Liver (tissue), 9 donors: ENCODE results near the gene SRC. TPM values are rescaled to one million over a fixed set of nuclear protein-coding genes. Genes with fewer than 3 reads are reported as not detected.

Experiments
- DNase-seq: peaks from one replicate; pipeline ENCODE4 v3.0.0-alpha.2; 2017; ENCODE audit warnings: low spot score
- H3K27ac ChIP-seq, 2 donors: one replicate each; pipeline ENCODE4 v1.7.0; 2013; ENCODE audit warnings: inconsistent platforms in 2 of 2, low read length in 2 of 2, control low read depth in 1 of 2, low read depth in 1 of 2, mild to moderate bottlenecking in 1 of 2
- H3K27me3 ChIP-seq, 4 donors: one replicate each; pipeline versions ENCODE4 v1.6.1 to v1.7.0; 2013; ENCODE audit warnings: low read length in 3 of 4, inconsistent platforms in 1 of 4, mild to moderate bottlenecking in 1 of 4, moderate library complexity in 1 of 4; ENCODE audit not compliant: control insufficient read depth in 4 of 4, insufficient read depth in 4 of 4
- H3K36me3 ChIP-seq, 4 donors: one replicate each; pipeline versions ENCODE4 v1.6.1 to v1.7.0; 2013; ENCODE audit warnings: low read length in 3 of 4, mild to moderate bottlenecking in 3 of 4, low read depth in 1 of 4, moderate library complexity in 1 of 4; ENCODE audit not compliant: control insufficient read depth in 4 of 4, insufficient read depth in 3 of 4
- H3K4me1 ChIP-seq, 4 donors: one replicate each; pipeline versions ENCODE4 v1.6.1 to v1.7.0; 2013; ENCODE audit warnings: low read length in 3 of 4, mild to moderate bottlenecking in 3 of 4, moderate library complexity in 1 of 4; ENCODE audit not compliant: control insufficient read depth in 4 of 4, insufficient read depth in 4 of 4
- H3K4me3 ChIP-seq, 3 donors: one replicate each; pipeline versions ENCODE4 v1.6.1 to v1.7.0; 2013; ENCODE audit warnings: low read length in 3 of 3, control low read depth in 1 of 3, low read depth in 1 of 3, mild to moderate bottlenecking in 1 of 3
- H3K9ac ChIP-seq, 2 donors: one replicate each; pipeline ENCODE4 v1.7.0; 2013; ENCODE audit warnings: low read length in 2 of 2, mild to moderate bottlenecking in 2 of 2, moderate library complexity in 2 of 2, control low read depth in 1 of 2, low read depth in 1 of 2
- H3K9me3 ChIP-seq, 4 donors: one replicate each; pipeline versions ENCODE4 v1.6.1 to v1.7.0; 2013; ENCODE audit warnings: low read length in 3 of 4; ENCODE audit not compliant: control insufficient read depth in 4 of 4
- ATF3 ChIP-seq: IDR thresholded peaks from 2 replicates; pipeline ENCODE4 v1.6.1; 2016; ENCODE audit warnings: antibody characterized with exemption
- EGR1 ChIP-seq, 2 donors: IDR thresholded peaks; 2 replicates each; pipeline ENCODE4 v1.6.1; 2016 to 2018; ENCODE audit warnings: antibody characterized with exemption in 2 of 2, low read depth in 2 of 2
- FOXA1 ChIP-seq: IDR thresholded peaks from 2 replicates; pipeline ENCODE4 v1.6.1; 2016; ENCODE audit warnings: antibody characterized with exemption
- FOXA2 ChIP-seq: IDR thresholded peaks from 2 replicates; pipeline ENCODE4 v1.6.1; 2016; ENCODE audit warnings: antibody characterized with exemption
- GABPA ChIP-seq, 2 donors: IDR thresholded peaks in 1 of 2; conservative IDR thresholded peaks in 1 of 2; 2 replicates each; pipeline ENCODE4 v1.6.1; 2016; ENCODE audit warnings: antibody characterized with exemption in 2 of 2, mild to moderate bottlenecking in 1 of 2, moderate library complexity in 1 of 2
- HNF4A ChIP-seq, 2 donors: conservative IDR thresholded peaks; 2 replicates each; pipeline ENCODE4 v1.6.1; 2016; ENCODE audit warnings: antibody characterized with exemption in 2 of 2, mild to moderate bottlenecking in 2 of 2
- HNF4G ChIP-seq: IDR thresholded peaks from 2 replicates; pipeline ENCODE4 v1.6.1; 2016; ENCODE audit warnings: antibody characterized with exemption
- JUND ChIP-seq, 2 donors: IDR thresholded peaks; 2 replicates each; pipeline ENCODE4 v1.6.1; 2016; ENCODE audit warnings: antibody characterized with exemption in 2 of 2
- NR2F2 ChIP-seq: IDR thresholded peaks from 2 replicates; pipeline ENCODE4 v1.6.1; 2016; ENCODE audit warnings: antibody characterized with exemption
- RAD21 ChIP-seq, 2 donors: IDR thresholded peaks; 2 replicates each; pipeline ENCODE4 v1.6.1; 2016; ENCODE audit warnings: antibody characterized with exemption in 2 of 2, mild to moderate bottlenecking in 2 of 2
- RXRA ChIP-seq, 2 donors: IDR thresholded peaks; 2 replicates each; pipeline ENCODE4 v1.6.1; 2017 to 2018; ENCODE audit warnings: antibody characterized with exemption in 2 of 2, mild to moderate bottlenecking in 1 of 2
- SP1 ChIP-seq: IDR thresholded peaks from 2 replicates; pipeline ENCODE4 v1.6.1; 2018; ENCODE audit warnings: antibody characterized with exemption, mild to moderate bottlenecking
- TAF1 ChIP-seq: conservative IDR thresholded peaks from 2 replicates; pipeline ENCODE4 v1.6.1; 2016; ENCODE audit warnings: antibody characterized with exemption, mild to moderate bottlenecking
- YY1 ChIP-seq: IDR thresholded peaks from 2 replicates; pipeline ENCODE4 v1.6.1; 2016; ENCODE audit warnings: antibody characterized with exemption, mild to moderate bottlenecking
- ZBTB33 ChIP-seq: IDR thresholded peaks from 2 replicates; pipeline ENCODE4 v1.6.1; 2016; ENCODE audit warnings: antibody characterized with exemption
- WGBS: extraction: QIAGEN DNeasy Blood & Tissue Kit; methylation state at CpG from one replicate; pipeline ENCODE4 v1.1.7; 2013; 5-methylcytosine and 5-hydroxymethylcytosine counted together
- polyA plus RNA-seq, 2 donors: library from polyadenylated mRNA; stranded (reverse) in 1 of 2; unstranded in 1 of 2; fragments of 200-250 nt in 1 of 2; fragments of >200 nt in 1 of 2; fragmentation: Nextera tagmentation in 1 of 2; extraction: Ambion mirVana in 1 of 2; gene quantifications; one replicate each; pipeline versions ENCODE4 v1.2.1 to v1.2.3, GENCODE V29; 2013 to 2015
- total RNA-seq, 2 donors: library from RNA; depleted of rRNA; stranded (reverse); fragments of >200 nt; gene quantifications; one replicate each; pipeline ENCODE4 v1.2.3, GENCODE V29; 2014
- TF ChIP-seq, protein P1 (sequence below): IDR thresholded peaks from 2 replicates; pipeline ENCODE4 v1.6.1; 2016; ENCODE audit warnings: antibody characterized with exemption, mild to moderate bottlenecking
- TF ChIP-seq, protein P2 (sequence below): fragments of 150-350 bp; IDR thresholded peaks from 2 replicates; pipeline ENCODE4 v1.5.1; 2017; ENCODE audit warnings: improper control_type of control experiment, low read depth, low read length; ENCODE audit not compliant: missing input control
- TF ChIP-seq, protein P3 (sequence below): IDR thresholded peaks from 2 replicates; pipeline ENCODE4 v1.6.1; 2016; ENCODE audit warnings: antibody characterized with exemption
- donor health status: healthy.
- donor health status: healthy.
- donor health status: healthy.
- donor health status: healthy.
- donor health status: healthy.

Gene SRC
- total and polyA plus RNA-seq, 4 donors, result 3.3 to 21.2 (median 5.4) TPM

DNA sequence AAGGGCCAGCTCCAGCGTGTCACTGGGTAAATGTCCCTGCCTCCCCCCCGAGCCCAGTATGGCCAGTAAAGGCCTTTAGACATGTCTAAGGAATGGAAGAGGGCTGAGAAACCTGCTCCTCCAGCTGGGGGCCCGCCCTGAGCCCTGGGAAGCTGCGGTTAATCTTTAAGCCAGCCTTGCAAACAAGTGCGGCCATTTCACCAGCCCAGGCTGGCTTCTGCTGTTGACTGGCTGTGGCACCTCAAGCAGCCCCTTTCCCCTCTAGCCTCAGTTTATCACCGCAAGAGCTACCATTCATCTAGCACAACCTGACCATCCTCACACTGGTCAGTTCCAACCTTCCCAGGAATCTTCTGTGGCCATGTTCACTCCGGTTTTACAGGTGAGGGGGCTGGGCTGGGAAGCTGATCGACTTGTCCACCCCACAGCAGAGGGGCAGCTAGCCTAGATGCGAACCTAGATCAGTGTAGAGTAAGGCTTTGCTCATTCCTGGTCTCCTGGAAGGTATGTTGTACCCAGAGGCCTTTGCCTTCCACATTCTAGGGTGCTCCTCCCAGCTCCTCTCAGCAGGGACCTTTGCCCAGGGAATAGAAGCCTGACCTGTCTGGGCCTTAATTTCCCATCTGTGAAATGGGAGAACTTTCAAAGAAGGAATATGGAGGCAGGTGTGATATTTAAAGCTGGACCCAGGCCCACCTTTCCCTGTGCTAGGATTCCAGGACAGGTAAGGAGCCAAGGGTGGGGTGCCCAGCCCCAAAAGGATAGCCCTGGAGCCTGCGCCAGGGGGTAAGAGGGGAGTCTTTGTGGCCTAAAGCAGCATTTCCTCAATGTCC, 1.2 kb upstream of the SRC start:
- no peak overlapping the region for H3K4me3 ChIP-seq
- WGBS, result 54% methylated on average over 10 of the region's 10 CpGs
- H3K36me3 ChIP-seq, result no peaks in the 10 kb centered on the region
- peak; percentile 36 for DNase-seq
- peaks cover 4 to 14% (median 8%) of the 10 kb centered on the region in 4 donors for H3K4me1 ChIP-seq
- H3K9me3 ChIP-seq, result no peaks in the 10 kb centered on the region
- TF ChIP-seq RXRA (IDR thresholded peaks at IDR 0.05) (no peak), EGR1 (IDR thresholded peaks at IDR 0.05; ENCODE audit: low read depth in 2 of 2) (no peak), HNF4A (conservative IDR thresholded peaks at IDR 0.05) (peak in 1 of 2 donors; percentile 21), HNF4G (no peak), FOXA2 (no peak), ATF3 (no peak), TAF1 (no peak), YY1 (peak; percentile 50), NR2F2 (no peak), JUND (IDR thresholded peaks at IDR 0.05) (no peak)
- TF ChIP-seq, protein P1, sequence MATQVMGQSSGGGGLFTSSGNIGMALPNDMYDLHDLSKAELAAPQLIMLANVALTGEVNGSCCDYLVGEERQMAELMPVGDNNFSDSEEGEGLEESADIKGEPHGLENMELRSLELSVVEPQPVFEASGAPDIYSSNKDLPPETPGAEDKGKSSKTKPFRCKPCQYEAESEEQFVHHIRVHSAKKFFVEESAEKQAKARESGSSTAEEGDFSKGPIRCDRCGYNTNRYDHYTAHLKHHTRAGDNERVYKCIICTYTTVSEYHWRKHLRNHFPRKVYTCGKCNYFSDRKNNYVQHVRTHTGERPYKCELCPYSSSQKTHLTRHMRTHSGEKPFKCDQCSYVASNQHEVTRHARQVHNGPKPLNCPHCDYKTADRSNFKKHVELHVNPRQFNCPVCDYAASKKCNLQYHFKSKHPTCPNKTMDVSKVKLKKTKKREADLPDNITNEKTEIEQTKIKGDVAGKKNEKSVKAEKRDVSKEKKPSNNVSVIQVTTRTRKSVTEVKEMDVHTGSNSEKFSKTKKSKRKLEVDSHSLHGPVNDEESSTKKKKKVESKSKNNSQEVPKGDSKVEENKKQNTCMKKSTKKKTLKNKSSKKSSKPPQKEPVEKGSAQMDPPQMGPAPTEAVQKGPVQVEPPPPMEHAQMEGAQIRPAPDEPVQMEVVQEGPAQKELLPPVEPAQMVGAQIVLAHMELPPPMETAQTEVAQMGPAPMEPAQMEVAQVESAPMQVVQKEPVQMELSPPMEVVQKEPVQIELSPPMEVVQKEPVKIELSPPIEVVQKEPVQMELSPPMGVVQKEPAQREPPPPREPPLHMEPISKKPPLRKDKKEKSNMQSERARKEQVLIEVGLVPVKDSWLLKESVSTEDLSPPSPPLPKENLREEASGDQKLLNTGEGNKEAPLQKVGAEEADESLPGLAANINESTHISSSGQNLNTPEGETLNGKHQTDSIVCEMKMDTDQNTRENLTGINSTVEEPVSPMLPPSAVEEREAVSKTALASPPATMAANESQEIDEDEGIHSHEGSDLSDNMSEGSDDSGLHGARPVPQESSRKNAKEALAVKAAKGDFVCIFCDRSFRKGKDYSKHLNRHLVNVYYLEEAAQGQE, result no peak
- H3K27me3 ChIP-seq, result no peaks in the 10 kb centered on the region
- H3K27ac ChIP-seq, result no peak overlapping the region
- H3K9ac ChIP-seq, result no peak overlapping the region

DNA sequence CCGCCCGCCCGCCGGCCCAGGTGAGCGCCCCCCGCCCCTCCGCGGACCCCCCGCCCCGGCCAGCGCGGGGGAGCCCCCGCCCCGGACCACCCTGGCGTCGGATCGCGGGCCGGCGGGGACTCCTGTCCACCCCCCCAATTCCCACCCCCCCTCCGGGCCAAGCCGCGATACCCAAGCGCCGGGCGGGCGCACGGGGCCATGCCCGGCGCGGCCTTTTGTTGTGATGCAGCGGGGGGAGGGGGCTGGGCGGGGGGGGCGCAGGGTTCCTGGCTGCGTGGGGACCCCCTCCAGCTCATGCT, 245 bp downstream of the SRC start:
- TF ChIP-seq ZBTB33, result no peak
- no peak for TF ChIP-seq YY1
- no peak for TF ChIP-seq FOXA1
- TF ChIP-seq RAD21 (IDR thresholded peaks at IDR 0.05), result no peak
- TF ChIP-seq, protein P2, sequence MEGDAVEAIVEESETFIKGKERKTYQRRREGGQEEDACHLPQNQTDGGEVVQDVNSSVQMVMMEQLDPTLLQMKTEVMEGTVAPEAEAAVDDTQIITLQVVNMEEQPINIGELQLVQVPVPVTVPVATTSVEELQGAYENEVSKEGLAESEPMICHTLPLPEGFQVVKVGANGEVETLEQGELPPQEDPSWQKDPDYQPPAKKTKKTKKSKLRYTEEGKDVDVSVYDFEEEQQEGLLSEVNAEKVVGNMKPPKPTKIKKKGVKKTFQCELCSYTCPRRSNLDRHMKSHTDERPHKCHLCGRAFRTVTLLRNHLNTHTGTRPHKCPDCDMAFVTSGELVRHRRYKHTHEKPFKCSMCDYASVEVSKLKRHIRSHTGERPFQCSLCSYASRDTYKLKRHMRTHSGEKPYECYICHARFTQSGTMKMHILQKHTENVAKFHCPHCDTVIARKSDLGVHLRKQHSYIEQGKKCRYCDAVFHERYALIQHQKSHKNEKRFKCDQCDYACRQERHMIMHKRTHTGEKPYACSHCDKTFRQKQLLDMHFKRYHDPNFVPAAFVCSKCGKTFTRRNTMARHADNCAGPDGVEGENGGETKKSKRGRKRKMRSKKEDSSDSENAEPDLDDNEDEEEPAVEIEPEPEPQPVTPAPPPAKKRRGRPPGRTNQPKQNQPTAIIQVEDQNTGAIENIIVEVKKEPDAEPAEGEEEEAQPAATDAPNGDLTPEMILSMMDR, result no peak
- TF ChIP-seq RXRA (IDR thresholded peaks at IDR 0.05), result no peak
- no peak for TF ChIP-seq GABPA (IDR thresholded peaks at IDR 0.05 in 1 of 2, conservative IDR thresholded peaks at IDR 0.05 in 1 of 2)
- TF ChIP-seq, protein P3, sequence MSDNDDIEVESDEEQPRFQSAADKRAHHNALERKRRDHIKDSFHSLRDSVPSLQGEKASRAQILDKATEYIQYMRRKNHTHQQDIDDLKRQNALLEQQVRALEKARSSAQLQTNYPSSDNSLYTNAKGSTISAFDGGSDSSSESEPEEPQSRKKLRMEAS, result no peak
- TF ChIP-seq HNF4A (conservative IDR thresholded peaks at IDR 0.05), result no peak
- TF ChIP-seq SP1, result no peak
- no peak for TF ChIP-seq FOXA2
- no peak for TF ChIP-seq ATF3
- TF ChIP-seq HNF4G, result no peak
- TF ChIP-seq NR2F2, result no peak
- TF ChIP-seq EGR1 (IDR thresholded peaks at IDR 0.05; ENCODE audit: low read depth in 2 of 2), result no peak
- TF ChIP-seq TAF1, result no peak
- TF ChIP-seq, protein P1, result no peak
- no peak for TF ChIP-seq JUND (IDR thresholded peaks at IDR 0.05)
- H3K4me3 ChIP-seq, result peak overlapping the region in 1 of 3 donors; percentile 71
- no peaks in the 10 kb centered on the region for H3K27me3 ChIP-seq
- H3K9ac ChIP-seq, result no peak overlapping the region
- 13% methylated on average over 35 of the region's 35 CpGs for WGBS
- H3K4me1 ChIP-seq, result peaks cover 4 to 14% (median 8%) of the 10 kb centered on the region in 4 donors
- H3K27ac ChIP-seq, result no peak overlapping the region
- H3K36me3 ChIP-seq, result no peaks in the 10 kb centered on the region
- DNase-seq, result no peak
- H3K9me3 ChIP-seq, result no peaks in the 10 kb centered on the region
